Measurements from ENCODE around the gene MSH5.
"Not testable (repeated sequence)": the region's sequence is repeated elsewhere in the genome, so short reads cannot be mapped to it uniquely, and the experiment has no call there.

Gene MSH5

GRCh38 chr6:31739639-31740396 is at the start of gene MSH5:
Gene MSH5, plus strand, starts transcription at chr6:31740005. Its CDS starts 462 bp downstream, at chr6:31740467.
- DNase-seq (ENCODE audit: low spot score) = peak; percentile 98

GRCh38 chr6:31690231-31691077 is 49.4 kb upstream of the MSH5 start:
- no peak for DNase-seq (ENCODE audit: low spot score)

GRCh38 chr6:31691078-31691463 is 48.7 kb upstream of the MSH5 start:
- DNase-seq (ENCODE audit: low spot score) = no peak

- no peak for DNase-seq (ENCODE audit: low spot score)
Observed at GRCh38 chr6:31691564-31692108, 48.2 kb upstream of the MSH5 start.

GRCh38 chr6:31692353-31692752 is 47.5 kb upstream of the MSH5 start:
- DNase-seq (ENCODE audit: low spot score) = no peak

- no peak for DNase-seq (ENCODE audit: low spot score)
Observed at GRCh38 chr6:31692886-31693285, 46.9 kb upstream of the MSH5 start.

- no peak for DNase-seq (ENCODE audit: low spot score)
Observed at GRCh38 chr6:31693535-31693934, 46.3 kb upstream of the MSH5 start.

- no peak for DNase-seq (ENCODE audit: low spot score)
Observed at GRCh38 chr6:31697555-31697954, 42.2 kb upstream of the MSH5 start.

- DNase-seq (ENCODE audit: low spot score) = no peak
Observed at GRCh38 chr6:31700740-31701401, 38.9 kb upstream of the MSH5 start.

GRCh38 chr6:31701666-31702404 is 38.0 kb upstream of the MSH5 start:
- peak; percentile 54 for DNase-seq (ENCODE audit: low spot score)

- DNase-seq (ENCODE audit: low spot score) = no peak
Observed at GRCh38 chr6:31702405-31702818, 37.4 kb upstream of the MSH5 start.

- peak; percentile 97 for DNase-seq (ENCODE audit: low spot score)
Observed at GRCh38 chr6:31702819-31703716, 36.7 kb upstream of the MSH5 start, which contains the start of gene ABHD16A. Gene ABHD16A, minus strand, starts transcription at chr6:31703324. Its CDS starts 43 bp downstream, at chr6:31703281.

- DNase-seq (ENCODE audit: low spot score) = no peak
Observed at GRCh38 chr6:31705931-31706330, 33.9 kb upstream of the MSH5 start.

- no peak for DNase-seq (ENCODE audit: low spot score)
Observed at GRCh38 chr6:31706599-31706998, 33.2 kb upstream of the MSH5 start, which contains the start of gene LY6G6F. Gene LY6G6F, plus strand, starts transcription at chr6:31706866. Its CDS starts 41 bp downstream, at chr6:31706907.

- no peak for DNase-seq (ENCODE audit: low spot score)
Observed at GRCh38 chr6:31707701-31708100, 32.1 kb upstream of the MSH5 start.

GRCh38 chr6:31708224-31708623 is 31.6 kb upstream of the MSH5 start:
- DNase-seq (ENCODE audit: low spot score) = no peak

- not testable (repeated sequence) for DNase-seq (ENCODE audit: low spot score)
Observed at GRCh38 chr6:31709157-31709556, 30.6 kb upstream of the MSH5 start.

- DNase-seq (ENCODE audit: low spot score) = no peak
Observed at GRCh38 chr6:31710523-31711219, 29.1 kb upstream of the MSH5 start.

GRCh38 chr6:31711233-31711632 is 28.6 kb upstream of the MSH5 start:
- DNase-seq (ENCODE audit: low spot score) = no peak

- no peak for DNase-seq (ENCODE audit: low spot score)
Observed at GRCh38 chr6:31712296-31712695, 27.5 kb upstream of the MSH5 start.
